ENCODE measurements around the gene SNTA1.
"Not testable (repeated sequence)": the region's sequence is repeated elsewhere in the genome, so short reads cannot be mapped to it uniquely, and the experiment has no call there.

SNTA1 gene

DNA sequence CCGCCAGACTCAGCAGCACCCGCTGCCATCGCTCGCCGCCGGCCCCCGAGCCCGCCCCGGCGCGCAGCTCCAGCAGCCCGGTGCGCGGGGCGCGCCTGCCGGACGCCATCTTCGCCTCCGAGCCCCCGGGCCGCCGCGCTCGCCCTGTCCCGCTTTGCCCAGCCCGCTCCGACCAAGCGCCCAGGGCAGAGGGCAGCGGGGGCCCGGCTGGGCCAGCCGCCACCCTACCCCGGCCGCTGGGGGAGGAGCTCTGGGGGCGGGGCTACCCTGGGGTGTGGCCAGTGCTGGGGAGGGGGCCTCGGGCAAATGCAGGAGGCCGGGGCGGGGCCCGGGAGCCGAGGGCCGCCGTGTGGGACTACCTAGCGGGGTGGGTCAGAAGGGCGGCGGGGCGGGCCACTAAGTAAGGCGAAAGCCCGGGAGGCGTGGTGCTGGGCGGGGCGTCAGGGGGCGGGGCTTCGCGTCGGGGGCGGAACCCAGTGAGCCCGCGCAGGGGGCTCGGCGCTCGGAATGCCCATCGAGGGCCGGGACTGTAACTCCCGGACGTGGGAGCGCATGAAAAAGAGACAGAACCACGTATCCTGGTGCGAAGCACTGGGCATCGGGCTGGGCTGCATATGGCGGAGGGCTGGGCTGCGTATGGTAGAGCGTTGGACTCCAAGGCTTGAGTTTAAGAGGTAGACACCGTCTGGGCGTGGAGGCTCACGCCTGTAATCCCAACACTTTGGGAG, at the start of gene SNTA1:
Gene SNTA1, minus strand, starts transcription at position 252 of the 728 bp plus-strand sequence. Its CDS starts 143 bp downstream, at position 109.
- peak; percentile 80 for DNase-seq

GRCh38 chr20:33490934-33491656, 47.5 kb upstream of the SNTA1 start:
- no peak for DNase-seq

DNA sequence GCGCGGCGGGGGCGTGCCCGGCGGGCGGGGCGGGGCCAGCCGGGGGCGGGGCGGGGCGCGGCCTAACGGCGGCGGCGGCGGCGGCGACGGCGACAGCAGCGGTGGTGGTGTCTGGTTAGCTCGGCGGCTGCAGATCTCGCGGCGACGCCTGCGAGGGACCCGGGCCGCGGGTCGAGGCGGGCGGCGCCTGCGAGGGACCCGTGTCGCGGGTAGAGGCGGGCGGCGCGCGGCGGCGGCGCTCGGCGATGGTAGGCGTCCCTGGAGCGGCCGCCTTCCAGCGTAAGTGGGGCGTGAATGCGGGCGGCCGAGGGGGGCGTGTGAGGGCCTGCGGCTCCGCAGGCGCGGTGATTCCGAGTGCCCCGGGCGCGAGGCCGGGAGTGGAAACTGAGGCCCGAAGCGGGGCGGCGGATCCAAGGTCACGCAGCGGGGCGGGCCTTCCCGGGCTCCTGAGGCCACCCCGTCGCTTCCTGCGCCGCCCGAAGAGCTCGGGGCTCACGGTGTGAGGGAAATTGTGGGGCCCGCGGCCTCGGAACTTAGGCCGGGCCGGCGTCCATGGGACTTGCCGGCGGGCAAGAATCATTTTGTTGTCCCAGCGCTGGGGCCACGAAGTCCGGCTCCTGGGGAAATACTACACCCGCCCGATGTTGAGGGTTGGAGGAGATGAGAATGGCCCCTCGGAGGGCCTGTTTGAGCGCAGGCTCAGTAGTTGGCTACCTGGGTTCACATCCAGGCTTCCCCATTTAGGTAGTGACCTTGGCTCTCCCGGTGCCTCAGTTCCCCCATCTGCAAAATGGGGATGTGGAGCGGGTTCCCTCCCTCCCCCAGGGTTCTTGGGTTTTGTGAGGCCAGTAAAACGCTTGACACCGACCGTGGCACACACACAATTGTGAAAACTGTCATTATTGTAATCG, 46.7 kb upstream of the SNTA1 start, which contains the start of gene CBFA2T2:
Gene CBFA2T2, plus strand, starts transcription at position 74 of the 911 bp plus-strand sequence. Its CDS starts 172 bp downstream, at position 246.
- DNase-seq: no peak

GRCh38 chr20:33489495-33490022, 46.0 kb upstream of the SNTA1 start:
- peak; percentile 99 for DNase-seq

- DNase-seq: not testable (repeated sequence)
Measured at GRCh38 chr20:33488661-33489494, 45.3 kb upstream of the SNTA1 start.

- DNase-seq: no peak
Measured at GRCh38 chr20:33488201-33488600, 44.6 kb upstream of the SNTA1 start.

DNA sequence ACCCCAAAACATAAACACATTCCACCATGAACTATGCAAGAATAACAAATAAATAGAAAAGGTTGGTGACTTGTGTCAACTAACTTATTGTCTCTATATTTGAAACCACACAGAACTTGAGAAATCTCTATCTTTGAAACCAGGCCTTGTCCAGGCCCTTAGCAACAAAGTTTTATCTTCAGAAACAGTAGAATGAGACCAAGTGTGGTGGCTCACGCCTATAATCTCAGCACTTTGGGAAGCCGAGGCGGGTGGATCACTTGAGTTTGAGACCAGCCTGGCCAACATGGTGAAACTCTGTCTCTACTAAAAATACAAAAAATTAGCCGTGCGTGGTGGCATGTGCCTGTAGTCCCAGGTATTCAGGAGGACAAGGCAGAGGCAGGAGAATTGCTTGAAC, 39.6 kb upstream of the SNTA1 start:
- DNase-seq: not testable (repeated sequence)

- DNase-seq: no peak
Measured at GRCh38 chr20:33482581-33482980, 39.0 kb upstream of the SNTA1 start.

- no peak for DNase-seq
Measured at GRCh38 chr20:33481431-33481941, 37.9 kb upstream of the SNTA1 start.

DNA sequence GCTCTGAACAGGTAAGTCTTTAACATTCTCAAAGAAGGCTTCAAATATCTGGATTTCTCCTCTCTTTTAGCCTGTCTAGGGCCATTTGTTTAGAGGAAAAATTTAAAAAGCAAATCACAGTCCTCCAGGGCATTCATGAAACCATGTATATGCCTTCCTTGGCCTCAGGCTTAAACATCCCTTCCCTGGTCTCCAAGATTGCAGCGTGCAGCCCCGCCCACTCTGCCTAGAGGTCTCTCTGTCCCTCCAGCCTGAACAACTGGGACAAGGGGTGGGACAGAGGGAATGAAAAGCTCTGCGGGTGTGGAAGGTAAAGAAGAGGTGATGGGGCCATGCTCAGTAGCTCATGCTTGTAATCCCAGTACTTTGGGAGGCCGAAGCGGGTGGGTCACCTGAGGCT, 36.5 kb upstream of the SNTA1 start:
- no peak for DNase-seq

GRCh38 chr20:33477386-33478234, 34.0 kb upstream of the SNTA1 start:
- no peak for DNase-seq

DNA sequence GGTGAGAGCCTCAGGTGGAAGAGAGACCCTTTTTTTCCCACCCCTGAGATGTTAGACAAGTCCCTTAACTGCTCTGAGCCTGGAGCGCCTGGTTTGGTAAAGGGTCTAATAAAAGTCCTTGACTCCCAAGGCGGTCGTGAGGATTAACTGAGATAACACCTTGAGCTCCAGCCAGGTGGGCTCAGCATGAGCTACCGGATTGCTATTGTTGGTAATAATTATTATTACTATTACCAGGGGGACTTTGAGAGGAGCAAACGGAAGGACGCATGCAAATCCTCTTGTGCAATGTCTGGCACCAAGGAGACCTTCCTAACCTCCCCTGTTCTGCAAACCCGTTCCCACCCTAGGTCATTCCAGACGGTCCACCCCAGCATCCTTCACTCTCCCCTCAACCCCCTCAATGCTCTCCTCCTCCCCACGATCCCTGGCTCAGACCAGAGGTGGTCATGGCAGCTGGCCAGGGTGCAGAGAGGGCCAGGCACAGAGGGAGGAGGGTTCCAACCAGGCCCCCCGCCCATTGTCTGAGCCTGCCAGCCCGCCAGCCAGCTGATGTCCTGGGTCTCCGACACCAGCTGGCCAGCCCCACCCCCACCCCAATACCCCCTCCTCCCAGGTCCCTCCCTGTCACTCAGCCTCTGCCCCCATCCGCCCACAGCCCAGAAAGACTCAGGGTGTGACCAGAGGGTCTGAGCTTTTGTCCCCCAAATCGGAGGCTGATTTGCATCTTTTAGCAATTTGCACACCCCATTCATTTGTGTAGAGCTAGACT, 32.0 kb upstream of the SNTA1 start:
- no peak for DNase-seq

DNA sequence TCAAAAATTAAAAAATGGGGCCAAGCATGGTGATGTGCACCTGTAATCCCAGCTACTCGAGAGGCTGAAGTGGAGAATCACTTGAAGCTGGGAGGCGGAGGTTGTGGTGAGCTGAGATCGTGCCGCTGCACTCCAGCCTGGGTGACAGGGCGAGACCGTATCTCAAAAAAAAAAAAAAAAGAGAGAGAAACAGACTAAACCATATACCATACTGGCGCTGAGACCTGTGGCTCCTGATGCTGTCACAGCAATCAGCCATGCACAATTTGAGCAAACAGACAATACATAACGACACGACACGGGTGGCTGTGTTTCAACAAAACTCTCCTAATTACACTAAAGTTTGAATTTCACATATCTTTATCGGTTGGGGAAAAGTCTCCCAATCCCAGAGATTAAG, 31.4 kb upstream of the SNTA1 start:
- no peak for DNase-seq

DNA sequence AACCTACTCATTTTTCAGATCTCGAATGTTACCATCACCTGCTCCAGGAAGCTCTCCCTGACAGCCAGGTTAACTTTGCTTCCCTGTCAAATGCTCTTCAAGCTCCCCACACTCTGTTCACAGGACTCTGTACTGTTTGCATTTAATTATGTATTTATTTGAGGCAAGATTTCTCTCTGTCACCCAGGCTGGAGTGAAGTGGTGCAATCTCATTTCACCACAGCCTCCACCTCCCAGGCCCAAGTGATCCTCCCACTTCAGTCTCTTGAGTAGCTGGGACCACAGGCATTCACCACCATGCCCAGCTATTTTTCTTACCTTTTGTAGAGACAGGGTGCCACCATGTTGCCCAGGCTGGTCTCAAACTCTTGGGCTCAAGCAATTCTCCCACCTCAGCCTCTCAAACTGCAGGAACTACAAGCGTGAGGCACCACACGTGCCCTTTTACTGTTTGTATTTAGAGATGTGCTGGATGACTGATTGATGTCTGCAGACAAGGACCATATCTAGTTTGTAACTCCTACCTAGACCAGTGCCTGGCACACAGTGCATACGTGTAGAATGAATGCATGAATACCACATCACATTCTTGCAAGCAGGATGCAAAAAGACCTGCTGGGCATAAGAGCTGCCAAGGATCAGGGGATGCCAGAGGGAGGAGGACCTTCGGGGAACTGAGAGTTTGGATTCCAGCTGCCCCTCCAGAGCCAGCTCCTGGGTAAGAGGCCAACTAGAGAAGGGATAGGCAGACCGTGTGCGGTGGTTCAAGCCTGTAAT, 30.7 kb upstream of the SNTA1 start:
- DNase-seq: no peak

DNA sequence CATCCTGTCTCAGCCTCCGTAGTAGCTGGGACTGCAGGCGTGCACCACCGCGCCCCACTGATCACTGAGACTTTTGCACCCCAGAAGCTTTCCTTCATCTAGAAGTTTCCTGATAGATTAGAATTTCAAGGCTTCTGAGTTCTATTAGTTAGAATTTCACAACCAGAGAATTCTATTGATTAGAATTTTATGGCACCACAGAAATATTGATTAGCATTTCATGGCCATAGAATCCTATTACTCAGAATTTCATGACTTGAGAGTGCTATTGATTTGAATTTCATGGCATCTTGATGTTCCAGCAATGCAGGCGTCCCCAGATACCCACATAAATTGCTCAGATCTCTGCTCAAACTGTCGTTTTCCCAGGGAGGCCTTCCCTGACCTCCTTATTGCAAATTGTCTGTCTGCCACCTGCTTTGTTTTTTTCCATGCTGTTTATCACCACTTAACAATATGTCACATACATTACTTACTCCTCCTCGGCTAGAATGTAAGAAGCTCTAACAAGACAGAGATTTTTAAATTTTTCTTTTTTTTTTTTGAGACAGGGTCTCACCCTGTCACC, 29.4 kb upstream of the SNTA1 start:
- no peak for DNase-seq

DNA sequence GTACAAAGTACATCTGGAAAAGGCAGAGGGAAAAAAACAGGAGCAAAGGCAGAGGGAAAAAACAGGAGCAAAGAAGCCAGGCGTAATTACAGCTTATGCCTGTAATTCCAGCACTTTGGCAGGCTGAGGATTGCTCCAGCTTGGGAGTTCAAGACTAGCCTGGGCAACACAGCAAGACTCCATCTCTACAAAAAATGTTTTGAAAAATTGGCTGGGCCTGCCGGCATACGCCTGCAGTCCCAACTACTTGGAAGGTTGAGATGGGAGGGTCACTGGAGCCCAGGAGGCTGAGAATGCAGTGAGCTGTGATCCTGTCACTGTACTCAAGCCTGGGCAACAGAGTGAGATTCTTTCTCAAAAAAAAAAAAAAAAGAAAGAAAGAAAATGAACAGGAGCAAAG, 27.3 kb upstream of the SNTA1 start:
- DNase-seq: no peak

- DNase-seq: no peak
Measured at GRCh38 chr20:33470457-33470856, 26.9 kb upstream of the SNTA1 start.

- DNase-seq: no peak
Measured at GRCh38 chr20:33466303-33466646, 22.7 kb upstream of the SNTA1 start.
